Measurements from ENCODE around the gene S100PBP. TPM values are rescaled to one million over a fixed set of nuclear protein-coding genes. Genes with fewer than 3 reads are reported as not detected.
A peak's percentile ranks its signal among the peaks of the same experiment; 100 is the strongest.

The S100PBP gene
- total and polyA plus RNA-seq, 2 donors from 2014 or later, result 14.3 to 40.1 TPM

- intact Hi-C loops (cut with DNase I), result no loop called here
- FAIRE-seq (no peak), DNase-seq (no peak)
- H3K27ac ChIP-seq (ENCODE audit: low read depth in 2 of 2, low read length in 2 of 2), result no peak overlapping the region
- H3K27me3 ChIP-seq (ENCODE audit: control insufficient read depth, insufficient read depth, low read length), result no peaks in the 10 kb centered on the region
- H3K9me3 ChIP-seq (ENCODE audit: control insufficient read depth in 2 of 3, insufficient read depth in 1 of 3, low read length in 3 of 3), result no peaks in the 10 kb centered on the region
- H3K36me3 ChIP-seq (ENCODE audit: control insufficient read depth in 2 of 3, insufficient read depth in 3 of 3, low read length in 3 of 3), result peaks cover 2 to 26% (median 7%) of the 10 kb centered on the region in 3 donors
- H3K9ac ChIP-seq (ENCODE audit: low read length in 3 of 3), result no peak overlapping the region
- TF ChIP-seq CTCF (IDR thresholded peaks at IDR 0.05; ENCODE audit: borderline replicate concordance, extremely low read depth, insufficient read depth), result no peak
- no peak overlapping the region for H3K4me3 ChIP-seq (ENCODE audit: low read length in 3 of 3)
- H3K4me1 ChIP-seq (ENCODE audit: control insufficient read depth in 2 of 3, insufficient read depth in 2 of 3, low read depth in 1 of 3, low read length in 3 of 3), result no peaks in the 10 kb centered on the region
Measured at GRCh38 chr1:32780628-32781234, 36.7 kb upstream of the S100PBP start.

GRCh38 chr1:32782086-32782485, 35.4 kb upstream of the S100PBP start:
- peaks cover 2 to 26% (median 7%) of the 10 kb centered on the region in 3 donors for H3K36me3 ChIP-seq (ENCODE audit: control insufficient read depth in 2 of 3, insufficient read depth in 3 of 3, low read length in 3 of 3)
- H3K4me3 ChIP-seq (ENCODE audit: low read length in 3 of 3), result no peak overlapping the region
- no peaks in the 10 kb centered on the region for H3K27me3 ChIP-seq (ENCODE audit: control insufficient read depth, insufficient read depth, low read length)
- H3K9me3 ChIP-seq (ENCODE audit: control insufficient read depth in 2 of 3, insufficient read depth in 1 of 3, low read length in 3 of 3), result no peaks in the 10 kb centered on the region
- no peak overlapping the region for H3K9ac ChIP-seq (ENCODE audit: low read length in 3 of 3)
- no peak for FAIRE-seq
- DNase-seq, result peak in 1 of 5 donors; percentile 26
- intact Hi-C loops (cut with DNase I), result no loop called here
- no peak overlapping the region for H3K27ac ChIP-seq (ENCODE audit: low read depth in 2 of 2, low read length in 2 of 2)
- TF ChIP-seq CTCF (IDR thresholded peaks at IDR 0.05; ENCODE audit: borderline replicate concordance, extremely low read depth, insufficient read depth), result no peak
- no peaks in the 10 kb centered on the region for H3K4me1 ChIP-seq (ENCODE audit: control insufficient read depth in 2 of 3, insufficient read depth in 2 of 3, low read depth in 1 of 3, low read length in 3 of 3)

- H3K9me3 ChIP-seq (ENCODE audit: control insufficient read depth in 2 of 3, insufficient read depth in 1 of 3, low read length in 3 of 3), result no peaks in the 10 kb centered on the region
- FAIRE-seq (no peak), DNase-seq (peak in 4 of 5 donors; percentile 41 to 68 (median 44))
- TF ChIP-seq CTCF (IDR thresholded peaks at IDR 0.05; ENCODE audit: borderline replicate concordance, extremely low read depth, insufficient read depth), result no peak
- intact Hi-C loops (cut with DNase I), result no loop called here
- no peaks in the 10 kb centered on the region for H3K4me1 ChIP-seq (ENCODE audit: control insufficient read depth in 2 of 3, insufficient read depth in 2 of 3, low read depth in 1 of 3, low read length in 3 of 3)
- no peaks in the 10 kb centered on the region for H3K27me3 ChIP-seq (ENCODE audit: control insufficient read depth, insufficient read depth, low read length)
- H3K36me3 ChIP-seq (ENCODE audit: control insufficient read depth in 2 of 3, insufficient read depth in 3 of 3, low read length in 3 of 3), result peaks cover 2 to 24% (median 7%) of the 10 kb centered on the region in 3 donors
- no peak overlapping the region for H3K9ac ChIP-seq (ENCODE audit: low read length in 3 of 3)
- H3K4me3 ChIP-seq (ENCODE audit: low read length in 3 of 3), result no peak overlapping the region
- H3K27ac ChIP-seq (ENCODE audit: low read depth in 2 of 2, low read length in 2 of 2), result no peak overlapping the region
Measured at GRCh38 chr1:32783851-32784250, 33.6 kb upstream of the S100PBP start.

GRCh38 chr1:32784817-32785216, 32.6 kb upstream of the S100PBP start:
- Histone ChIP-seq H3K36me3 (ENCODE audit: control insufficient read depth in 2 of 3, insufficient read depth in 3 of 3, low read length in 3 of 3) (peaks cover 3 to 16% (median 7%) of the 10 kb centered on the region in 3 donors), H3K27ac (ENCODE audit: low read depth in 2 of 2, low read length in 2 of 2) (no peak overlapping the region), H3K9ac (ENCODE audit: low read length in 3 of 3) (no peak overlapping the region), H3K4me3 (ENCODE audit: low read length in 3 of 3) (no peak overlapping the region), H3K9me3 (ENCODE audit: control insufficient read depth in 2 of 3, insufficient read depth in 1 of 3, low read length in 3 of 3) (no peaks in the 10 kb centered on the region), H3K4me1 (ENCODE audit: control insufficient read depth in 2 of 3, insufficient read depth in 2 of 3, low read depth in 1 of 3, low read length in 3 of 3) (no peaks in the 10 kb centered on the region), H3K27me3 (ENCODE audit: control insufficient read depth, insufficient read depth, low read length) (no peaks in the 10 kb centered on the region)
- no peak for TF ChIP-seq CTCF (IDR thresholded peaks at IDR 0.05; ENCODE audit: borderline replicate concordance, extremely low read depth, insufficient read depth)
- DNase-seq (no peak), FAIRE-seq (no peak)
- intact Hi-C loops (cut with DNase I), result no loop called here
